NCI-H146 treated with DMSO at 0.1 percent for 48 hours (cell line): Measurements from ENCODE around the gene PGM5.

Source experiments
- DNase-seq: peaks from one replicate; lab custom pipeline; 2025; ENCODE audit not compliant: unreplicated experiment; lab: John Stamatoyannopoulos, UW

Gene PGM5

DNA sequence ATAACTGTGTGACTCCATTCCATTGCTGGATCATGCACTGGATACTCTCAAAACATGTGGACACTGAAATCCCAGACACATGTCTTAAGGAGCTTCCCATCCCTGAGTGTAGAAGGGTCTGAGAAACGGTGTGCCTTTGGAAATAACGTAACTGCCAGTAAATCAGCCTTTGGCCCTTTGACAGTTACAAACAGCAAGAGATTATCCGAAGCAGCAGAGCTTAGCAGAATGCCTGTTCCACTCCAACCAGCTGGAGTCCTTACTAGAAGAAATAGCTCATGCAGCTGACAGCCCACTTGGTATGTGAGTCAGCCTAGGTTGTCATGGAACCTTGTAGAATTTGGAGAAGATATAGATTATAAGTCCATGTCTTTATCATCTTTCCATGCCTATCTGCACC is 177.3 kb downstream of the PGM5 start:
- DNase-seq = no peak

DNA sequence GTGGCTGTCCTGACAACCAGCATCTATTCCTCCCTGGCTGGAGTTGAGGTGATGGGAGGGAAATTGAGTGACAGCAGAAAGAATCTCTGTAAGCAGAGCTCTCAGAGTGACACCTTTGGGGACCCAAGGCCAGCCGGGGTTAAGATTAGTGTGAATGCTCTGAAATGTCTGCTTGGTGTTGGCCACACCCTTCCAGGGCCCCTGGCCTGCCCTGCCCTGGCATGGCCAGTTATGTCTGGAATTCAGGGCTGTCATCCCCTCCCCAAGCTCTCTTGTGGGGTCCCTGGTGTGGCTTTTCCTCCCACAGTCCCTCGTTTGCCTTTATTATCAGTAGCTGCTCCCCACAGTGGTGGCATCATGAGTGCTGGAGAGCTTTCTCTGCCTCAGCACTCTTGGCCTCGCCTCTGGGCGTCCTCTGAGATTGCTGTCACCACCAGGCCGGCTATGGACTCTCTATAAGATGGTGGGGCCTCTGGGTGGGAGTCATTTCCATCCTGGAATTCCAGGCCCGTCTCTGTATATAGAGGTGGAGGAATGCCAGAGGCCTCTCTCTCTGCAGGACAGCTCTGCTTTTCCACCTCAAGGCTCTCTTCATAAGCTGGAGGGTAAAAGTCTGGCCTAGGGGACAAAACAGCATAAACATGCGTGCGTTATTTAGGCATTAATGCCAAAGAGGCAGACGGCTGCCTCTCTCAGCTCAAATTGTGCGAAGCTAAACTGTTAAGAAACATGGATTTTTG is 180.6 kb downstream of the PGM5 start:
- no peak for DNase-seq

DNA sequence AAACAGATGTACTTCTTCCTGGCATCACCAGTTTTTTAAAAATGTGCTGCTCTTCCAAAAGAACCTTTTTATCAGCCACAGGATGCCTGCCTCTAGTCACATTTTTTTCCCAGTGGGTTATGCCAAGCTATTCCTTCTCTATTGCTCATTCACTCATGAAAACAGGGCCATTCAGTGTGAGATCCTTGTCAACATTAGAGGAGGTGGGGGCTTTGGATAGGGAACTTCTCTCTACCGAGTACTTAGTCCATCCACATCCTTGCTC is 181.1 kb downstream of the PGM5 start:
- no peak for DNase-seq

DNA sequence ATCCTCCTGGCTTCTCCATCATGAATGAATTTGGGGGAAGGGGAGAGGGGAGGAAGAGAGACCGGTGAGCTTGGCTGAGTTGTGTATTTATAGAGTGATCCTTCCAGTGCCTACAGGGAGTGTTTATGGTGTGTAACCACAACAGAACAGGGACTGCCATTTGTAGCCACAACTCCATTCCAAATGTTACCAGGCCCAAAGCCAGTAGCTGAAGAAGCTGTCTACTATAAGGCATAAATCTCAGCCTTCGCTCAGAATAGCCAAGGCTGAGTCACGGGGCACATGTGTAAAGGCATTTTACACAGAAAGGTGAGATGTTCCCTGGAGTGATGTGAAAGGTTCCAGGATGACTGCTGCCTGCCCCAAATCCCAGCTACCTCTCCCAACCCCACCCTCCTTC is 181.8 kb downstream of the PGM5 start:
- DNase-seq = no peak

DNA sequence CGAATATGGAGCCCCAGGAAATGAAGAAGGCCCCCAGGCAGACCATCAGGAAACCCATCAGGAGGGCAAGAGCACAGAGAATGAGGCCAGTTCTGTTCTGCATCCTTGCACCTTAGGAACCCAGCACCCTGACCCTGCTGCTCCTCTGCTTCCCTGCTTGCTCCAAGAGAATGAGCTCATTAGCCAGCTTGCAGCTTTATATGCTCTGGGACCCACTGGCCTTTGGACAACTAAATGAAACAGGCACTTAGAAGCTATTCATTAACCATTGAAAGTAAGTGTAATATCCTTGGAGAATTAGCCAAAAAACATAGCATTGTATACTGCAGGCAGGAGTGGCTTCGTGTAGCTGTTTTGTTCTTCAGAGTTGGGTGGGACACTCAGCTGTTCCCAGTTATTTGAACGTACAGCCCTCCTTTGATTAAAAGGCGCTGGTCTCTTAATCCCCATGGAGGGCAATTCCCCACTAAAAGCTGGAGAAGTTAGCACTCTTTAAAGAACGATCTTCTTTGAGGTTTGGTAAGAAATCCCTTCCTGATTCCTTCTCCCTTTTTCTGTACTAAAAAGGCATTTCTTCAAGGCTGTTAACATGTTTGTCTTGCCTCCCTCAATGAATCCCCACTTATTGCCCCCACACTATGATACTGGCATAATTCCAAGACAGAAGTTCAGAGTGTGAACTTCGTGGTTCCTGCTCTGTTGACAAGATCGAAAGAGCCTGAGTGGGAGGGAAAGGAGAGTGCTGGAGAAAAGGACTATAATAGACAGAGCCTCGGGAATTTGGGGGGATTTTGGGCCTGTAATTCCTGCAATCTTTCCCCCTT is 184.5 kb downstream of the PGM5 start, which contains the start of gene TMEM252:
TSS of gene TMEM252 (minus strand) at position 172 of the 824 bp plus-strand sequence. CDS start at position 103, 69 bp downstream.
- DNase-seq = no peak

DNA sequence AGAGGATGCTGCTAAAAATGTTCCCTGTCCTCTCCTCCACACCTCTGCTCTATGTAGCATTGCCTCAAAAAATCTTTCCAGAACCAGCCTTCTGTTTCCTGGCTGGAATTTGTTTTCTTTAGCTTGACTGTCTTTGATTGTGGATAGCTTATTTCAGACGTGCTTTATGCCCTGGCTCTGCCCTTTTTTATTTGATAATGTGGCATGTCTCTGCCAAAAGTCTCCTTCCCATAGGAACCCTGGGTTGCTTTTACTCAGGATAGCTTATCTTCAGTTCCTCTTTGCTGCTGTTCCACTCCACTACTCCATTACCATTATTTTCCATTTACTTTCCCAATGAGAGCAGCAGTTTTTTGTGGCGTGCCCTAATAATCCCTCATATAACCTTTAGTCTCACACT is 185.2 kb downstream of the PGM5 start:
- DNase-seq = no peak

DNA sequence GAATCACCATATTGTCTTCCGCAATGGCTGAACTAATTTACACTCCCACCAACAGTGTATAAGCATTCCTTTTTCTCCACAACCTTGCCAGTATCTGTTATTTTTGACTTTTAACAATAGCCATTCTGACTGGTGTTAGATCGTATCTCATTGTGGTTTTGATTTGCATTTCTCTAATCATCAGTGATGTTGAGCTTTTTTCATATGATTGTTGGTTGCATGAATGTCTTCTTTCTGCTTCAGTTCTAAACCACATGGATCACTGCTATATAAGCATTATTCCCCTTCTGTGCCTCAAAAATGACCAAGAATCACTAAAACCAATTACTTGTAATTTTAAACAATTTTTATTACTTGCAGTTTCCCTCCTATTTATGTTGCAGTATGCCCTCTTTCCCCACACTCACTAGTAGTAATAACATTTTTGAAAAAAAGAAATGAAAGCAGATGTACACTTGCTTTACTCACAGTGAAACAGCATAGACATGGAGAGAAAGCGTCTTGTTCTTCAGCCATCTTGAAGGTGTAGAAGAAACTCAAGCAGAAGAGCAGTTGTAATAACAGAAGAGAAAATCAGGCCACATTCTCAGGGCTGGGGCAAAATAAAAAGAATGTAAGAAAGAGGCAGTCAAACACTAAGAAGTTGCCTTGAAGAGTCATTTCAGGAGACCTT is 188.8 kb downstream of the PGM5 start:
- DNase-seq = no peak

DNA sequence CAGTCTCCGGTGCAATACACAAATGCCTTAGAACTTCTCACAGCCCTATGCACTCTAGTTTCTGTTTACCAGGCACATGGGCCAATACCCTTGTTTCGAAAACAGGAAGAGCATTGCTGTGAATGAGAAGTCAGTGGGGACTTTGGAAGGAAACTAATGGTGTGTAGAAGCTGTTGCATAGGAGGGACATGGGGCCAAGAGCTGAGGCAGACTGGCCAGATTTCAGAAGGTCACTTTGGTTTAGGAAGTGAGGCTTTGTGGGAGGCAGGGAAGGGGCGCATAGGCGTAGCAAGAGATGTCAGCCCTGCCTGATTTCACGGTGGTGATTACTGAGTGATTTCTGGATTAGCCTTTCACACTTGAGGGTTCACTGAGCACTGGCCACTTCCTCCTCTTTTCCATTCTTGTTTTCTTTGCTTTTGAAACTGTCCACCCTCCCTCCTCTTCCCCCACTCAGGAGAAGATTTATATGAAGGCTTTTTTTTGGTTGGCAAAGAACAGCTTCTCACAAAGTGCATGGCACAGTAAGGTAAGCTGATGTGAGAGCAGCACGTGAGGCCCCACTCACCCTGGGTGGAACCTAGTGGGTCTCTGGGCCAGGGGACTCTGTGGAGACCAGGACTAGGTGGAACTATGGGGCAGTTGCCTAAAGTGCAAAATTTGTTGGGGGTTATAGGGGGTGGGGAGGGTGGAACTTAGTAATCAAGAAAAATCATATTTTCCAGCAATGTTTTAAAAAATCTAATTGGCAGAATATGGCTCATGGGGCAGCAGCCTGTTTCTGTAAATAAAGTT is 190.4 kb downstream of the PGM5 start:
- no peak for DNase-seq

DNA sequence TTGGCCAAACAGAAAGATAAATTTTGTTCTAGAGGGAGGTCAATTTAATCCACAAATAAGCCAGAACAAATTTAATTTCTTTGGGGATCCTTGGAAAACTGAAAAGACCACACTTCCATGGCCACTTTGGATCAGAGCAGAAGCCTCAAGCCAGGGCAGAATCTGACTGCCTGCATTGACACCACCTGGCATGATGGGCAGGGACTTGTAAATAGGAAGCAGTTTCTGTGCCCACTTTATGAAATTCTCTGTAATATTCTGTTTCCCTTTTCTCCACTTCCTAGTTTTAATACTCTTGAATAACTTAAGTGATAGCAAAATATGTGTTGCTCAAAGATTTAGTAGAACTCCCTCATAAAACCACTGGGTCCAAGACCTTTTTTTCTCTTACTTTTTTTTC is 191.0 kb downstream of the PGM5 start:
- DNase-seq = no peak

DNA sequence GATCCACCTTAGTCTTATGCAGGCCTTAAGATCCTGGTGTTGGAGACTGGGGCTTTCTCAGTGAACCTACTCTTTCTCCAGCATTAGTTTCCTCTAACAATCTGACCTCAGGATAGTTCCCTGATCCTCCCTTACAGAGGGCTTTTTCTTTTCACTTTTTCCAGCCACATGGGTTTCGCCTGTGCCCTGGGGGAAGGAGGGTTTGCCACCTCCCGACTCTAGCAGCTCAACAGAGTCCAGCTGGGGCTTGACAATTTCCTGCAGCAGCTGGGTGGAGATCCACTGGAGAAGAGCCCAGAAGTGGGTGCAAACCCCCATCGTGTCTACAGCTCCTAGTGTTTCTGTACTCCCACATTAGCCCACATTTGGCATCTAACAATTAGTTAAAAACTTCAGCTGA is 191.8 kb downstream of the PGM5 start:
- no peak for DNase-seq

DNA sequence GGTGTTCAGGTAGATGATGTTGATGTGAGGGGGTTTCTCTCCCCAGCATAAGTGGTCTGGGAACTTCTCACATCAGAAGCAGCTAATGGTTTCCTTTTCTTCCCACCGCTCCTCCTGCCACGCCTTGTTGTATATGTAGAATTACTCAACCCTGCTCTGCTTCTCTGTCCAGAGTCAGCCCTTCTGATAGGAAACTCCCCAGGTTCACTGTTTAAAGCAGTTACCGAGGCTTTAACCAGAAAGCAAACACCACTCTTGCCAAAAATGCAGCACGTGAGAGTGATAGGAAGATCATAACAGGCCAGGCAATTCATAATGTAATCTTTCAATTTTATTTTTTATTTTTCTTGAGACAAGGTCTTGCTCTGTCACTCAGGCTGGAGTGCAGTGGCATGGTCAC is 194.8 kb downstream of the PGM5 start:
- no peak for DNase-seq

- no peak for DNase-seq
These were observed 196.5 kb downstream of the PGM5 start for GRCh38 chr9:68552700-68553476.

DNA sequence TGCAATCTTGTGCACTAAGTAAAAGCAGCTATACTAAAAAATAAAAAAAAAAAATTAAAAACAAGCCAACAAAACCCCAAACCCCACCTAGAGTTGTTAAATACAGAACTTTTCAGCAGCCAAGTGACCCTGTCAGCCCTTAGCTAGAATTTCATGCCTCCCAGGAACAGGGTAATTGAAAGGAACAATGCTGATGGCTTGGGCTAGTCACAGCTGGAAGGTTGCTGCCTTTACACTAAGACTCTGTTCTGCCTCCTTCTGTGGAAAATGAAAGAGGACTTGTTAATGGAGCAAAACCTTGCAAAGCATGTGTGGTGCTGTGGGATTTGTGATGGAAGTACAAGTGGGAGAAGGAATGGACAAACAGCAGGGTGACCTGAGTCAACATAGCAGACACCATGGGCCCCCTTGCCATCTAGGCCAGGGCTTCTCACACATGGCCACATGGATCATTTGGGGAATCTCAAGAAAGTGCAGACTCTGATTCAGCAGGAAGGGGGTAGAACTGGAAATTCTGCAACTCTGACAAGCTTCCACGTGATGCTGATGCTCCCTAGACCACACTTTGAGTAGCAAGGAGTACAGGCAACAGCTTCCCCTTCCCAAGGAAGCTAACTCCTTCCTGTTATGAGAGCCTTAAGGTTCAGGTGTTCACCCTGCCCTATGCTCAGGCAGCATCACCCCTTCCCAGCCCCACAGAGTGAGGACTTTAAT is 199.2 kb downstream of the PGM5 start:
- no peak for DNase-seq

DNA sequence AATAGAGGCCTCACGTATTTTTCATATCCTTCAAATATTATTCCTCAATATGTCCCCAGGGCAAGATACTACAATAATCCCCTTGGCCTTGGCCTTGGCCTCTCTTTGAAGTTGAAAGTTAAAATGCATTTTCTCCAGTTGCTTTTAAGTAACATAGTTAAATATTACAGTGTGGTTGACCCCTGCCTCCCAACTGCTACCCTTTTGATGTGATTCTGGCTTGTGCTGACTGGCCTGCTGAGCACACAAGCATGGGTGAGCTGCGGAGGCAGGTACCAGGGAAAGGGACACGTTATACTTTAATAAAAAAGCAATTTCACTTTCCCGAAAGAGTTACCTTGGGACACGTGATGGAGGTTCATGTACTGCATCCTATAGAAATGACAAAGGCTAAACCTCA is 202.1 kb downstream of the PGM5 start:
- no peak for DNase-seq

DNA sequence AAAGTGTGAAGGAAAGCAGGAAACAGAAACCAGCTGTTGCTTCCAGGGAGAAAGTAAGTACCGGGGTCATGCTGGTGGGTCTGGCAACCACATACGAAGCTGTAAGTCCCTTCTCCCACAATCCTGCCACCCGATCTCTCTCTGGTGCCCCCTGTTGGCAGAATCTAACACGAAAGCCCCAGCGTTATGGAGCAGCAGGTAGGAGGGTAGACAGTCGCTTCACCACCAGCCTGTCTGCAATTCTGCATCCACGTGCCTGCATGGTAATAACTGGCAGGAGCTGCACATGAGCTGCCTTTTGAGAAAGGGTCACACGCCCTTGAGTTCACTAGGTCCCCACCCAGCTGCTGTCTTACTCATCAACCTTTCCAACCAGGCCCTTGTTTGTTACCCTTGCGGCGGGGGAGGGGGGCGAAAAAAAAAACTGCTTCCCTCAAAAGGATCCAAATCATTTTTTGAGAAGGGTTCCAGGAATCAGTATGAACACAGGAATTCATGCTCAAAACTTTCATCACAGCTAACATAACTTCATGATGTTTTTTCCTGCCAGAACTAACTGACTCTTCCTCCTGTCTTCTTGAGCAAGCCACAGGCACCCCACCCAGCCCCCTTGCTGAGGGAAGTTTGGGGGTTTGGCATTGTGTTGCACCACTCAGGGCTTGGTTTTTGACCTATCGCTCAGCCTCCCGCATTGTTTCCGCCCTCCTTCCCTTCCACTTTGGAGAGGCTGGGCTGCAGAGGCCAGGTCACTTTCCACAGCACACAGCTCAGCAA is 203.8 kb downstream of the PGM5 start:
- no peak for DNase-seq

DNA sequence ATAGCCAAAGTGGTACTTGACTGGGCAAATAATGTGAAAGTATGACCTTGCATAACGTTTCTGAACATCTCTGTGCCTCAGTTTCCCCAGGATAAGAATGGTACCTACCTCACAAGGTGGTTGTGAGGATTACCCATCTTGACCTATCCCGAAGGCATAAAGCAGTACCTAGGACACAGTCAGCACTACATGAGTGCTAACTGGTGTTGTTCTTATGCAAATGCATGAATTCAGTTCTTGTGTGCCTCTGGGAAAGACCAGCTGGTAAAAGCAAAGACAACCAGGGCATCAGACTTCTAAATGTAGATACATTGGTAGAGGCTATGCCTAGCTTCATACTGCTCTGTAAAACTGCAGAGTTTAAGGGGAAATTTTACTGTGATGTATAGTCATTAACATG is 206.1 kb downstream of the PGM5 start:
- DNase-seq = no peak

- no peak for DNase-seq
These were observed 211.2 kb downstream of the PGM5 start for GRCh38 chr9:68567565-68567964.

- DNase-seq = no peak
These were observed 217.7 kb downstream of the PGM5 start for GRCh38 chr9:68574150-68574549.

- no peak for DNase-seq
These were observed 219.4 kb downstream of the PGM5 start for GRCh38 chr9:68575817-68576216.
